ENCODE measurements around the gene TTC24. TPM values are rescaled to one million over a fixed set of nuclear protein-coding genes. Genes with fewer than 3 reads are reported as not detected.

TTC24 gene
- total RNA-seq, 1 donor, result not detected

- peak; percentile 77 for DNase-seq (ENCODE audit: insufficient read length, low spot score, missing footprints)
- Histone ChIP-seq H3K9me3 (ENCODE audit: low read depth, low read length) (no peaks in the 10 kb centered on the region), H2AFZ (ENCODE audit: low read length) (peak overlapping the region; percentile 47), H3K27ac (ENCODE audit: low read depth, low read length) (no peak overlapping the region), H3K4me2 (ENCODE audit: insufficient read depth, low read length) (no peak overlapping the region), H3K4me3 (ENCODE audit: insufficient read depth, low read length) (no peak overlapping the region), H3K27me3 (ENCODE audit: insufficient read depth, low read length) (no peaks in the 10 kb centered on the region), H3K79me2 (ENCODE audit: insufficient read depth, low read length) (no peaks in the 10 kb centered on the region), H3K4me1 (ENCODE audit: insufficient read depth, low read length) (no peaks in the 10 kb centered on the region), H3K36me3 (ENCODE audit: insufficient read depth, low read length) (peaks cover 58% of the 10 kb centered on the region), H4K20me1 (ENCODE audit: insufficient read depth, low read length) (no peaks in the 10 kb centered on the region)
- TF ChIP-seq CTCF (IDR thresholded peaks at IDR 0.05; ENCODE audit: extremely low read depth, low read depth, low read length), result no peak
Measured at GRCh38 chr1:156540955-156541354, 38.6 kb upstream of the TTC24 start.

GRCh38 chr1:156543066-156543465 is 36.5 kb upstream of the TTC24 start:
- H4K20me1 ChIP-seq (ENCODE audit: insufficient read depth, low read length), result no peaks in the 10 kb centered on the region
- peaks cover 2% of the 10 kb centered on the region for H3K4me1 ChIP-seq (ENCODE audit: insufficient read depth, low read length)

GRCh38 chr1:156544592-156545102 is 34.9 kb upstream of the TTC24 start:
- no peak overlapping the region for H3K4me3 ChIP-seq (ENCODE audit: insufficient read depth, low read length)
- H3K4me2 ChIP-seq (ENCODE audit: insufficient read depth, low read length), result no peak overlapping the region
- no peaks in the 10 kb centered on the region for H3K27me3 ChIP-seq (ENCODE audit: insufficient read depth, low read length)
- no peaks in the 10 kb centered on the region for H3K9me3 ChIP-seq (ENCODE audit: low read depth, low read length)
- peaks cover 61% of the 10 kb centered on the region for H3K36me3 ChIP-seq (ENCODE audit: insufficient read depth, low read length)
- TF ChIP-seq CTCF (IDR thresholded peaks at IDR 0.05; ENCODE audit: extremely low read depth, low read depth, low read length), result no peak
- no peak overlapping the region for H2AFZ ChIP-seq (ENCODE audit: low read length)
- no peak overlapping the region for H3K27ac ChIP-seq (ENCODE audit: low read depth, low read length)
- DNase-seq (ENCODE audit: insufficient read length, low spot score, missing footprints), result no peak
- no peaks in the 10 kb centered on the region for H3K79me2 ChIP-seq (ENCODE audit: insufficient read depth, low read length)
- peaks cover 2% of the 10 kb centered on the region for H3K4me1 ChIP-seq (ENCODE audit: insufficient read depth, low read length)
- no peaks in the 10 kb centered on the region for H4K20me1 ChIP-seq (ENCODE audit: insufficient read depth, low read length)

More at GRCh38 chr1:156543066-156543465, 36.5 kb upstream of the TTC24 start:
- Histone ChIP-seq H3K9me3 (ENCODE audit: low read depth, low read length) (no peaks in the 10 kb centered on the region), H3K4me3 (ENCODE audit: insufficient read depth, low read length) (no peak overlapping the region), H3K36me3 (ENCODE audit: insufficient read depth, low read length) (peaks cover 64% of the 10 kb centered on the region), H3K4me2 (ENCODE audit: insufficient read depth, low read length) (no peak overlapping the region), H3K27ac (ENCODE audit: low read depth, low read length) (no peak overlapping the region), H3K27me3 (ENCODE audit: insufficient read depth, low read length) (no peaks in the 10 kb centered on the region), H3K79me2 (ENCODE audit: insufficient read depth, low read length) (no peaks in the 10 kb centered on the region), H2AFZ (ENCODE audit: low read length) (no peak overlapping the region)
- no peak for TF ChIP-seq CTCF (IDR thresholded peaks at IDR 0.05; ENCODE audit: extremely low read depth, low read depth, low read length)
- no peak for DNase-seq (ENCODE audit: insufficient read length, low spot score, missing footprints)

- Histone ChIP-seq H2AFZ (ENCODE audit: low read length) (peak overlapping the region; percentile 11), H4K20me1 (ENCODE audit: insufficient read depth, low read length) (no peaks in the 10 kb centered on the region), H3K4me3 (ENCODE audit: insufficient read depth, low read length) (no peak overlapping the region), H3K9me3 (ENCODE audit: low read depth, low read length) (no peaks in the 10 kb centered on the region), H3K27me3 (ENCODE audit: insufficient read depth, low read length) (no peaks in the 10 kb centered on the region), H3K36me3 (ENCODE audit: insufficient read depth, low read length) (peaks cover 52% of the 10 kb centered on the region), H3K4me1 (ENCODE audit: insufficient read depth, low read length) (peaks cover 2% of the 10 kb centered on the region), H3K79me2 (ENCODE audit: insufficient read depth, low read length) (no peaks in the 10 kb centered on the region), H3K27ac (ENCODE audit: low read depth, low read length) (no peak overlapping the region), H3K4me2 (ENCODE audit: insufficient read depth, low read length) (no peak overlapping the region)
- DNase-seq (ENCODE audit: insufficient read length, low spot score, missing footprints), result no peak
- TF ChIP-seq CTCF (IDR thresholded peaks at IDR 0.05; ENCODE audit: extremely low read depth, low read depth, low read length), result no peak
Measured at GRCh38 chr1:156546267-156546666, 33.3 kb upstream of the TTC24 start.

Measured in osteoblast (primary cell).